T-helper 1 cell treated with Interleukin-12 subunit alpha and Interleukin-12 subunit beta and Interleukin-4 antibody, amounts not matched to agents 30 μg/mL and 1 μg/mL, for 36 hours (primary cell): ENCODE results near the gene VPS54.

ENCODE experiments used
- H3K27ac Mint-ChIP-seq: one replicate; pipeline ENCODE4 v1.8.0; 2021; ENCODE audit warnings: mild to moderate bottlenecking, mixed read lengths
- H3K27me3 Mint-ChIP-seq: one replicate; pipeline ENCODE4 v1.8.0; 2021; ENCODE audit warnings: low read depth, mixed read lengths
- H3K36me3 Mint-ChIP-seq: one replicate; pipeline ENCODE4 v1.8.0; 2021; ENCODE audit warnings: low read depth, mixed read lengths
- H3K4me1 Mint-ChIP-seq: one replicate; pipeline ENCODE4 v1.8.0; 2021; ENCODE audit warnings: low read depth, mixed read lengths
- H3K4me3 Mint-ChIP-seq: one replicate; pipeline ENCODE4 v1.8.0; 2021; ENCODE audit warnings: mild to moderate bottlenecking, moderate library complexity, mixed read lengths
- H3K9me3 Mint-ChIP-seq: one replicate; pipeline ENCODE4 v1.8.0; 2021; ENCODE audit warnings: mixed read lengths

VPS54 gene

DNA sequence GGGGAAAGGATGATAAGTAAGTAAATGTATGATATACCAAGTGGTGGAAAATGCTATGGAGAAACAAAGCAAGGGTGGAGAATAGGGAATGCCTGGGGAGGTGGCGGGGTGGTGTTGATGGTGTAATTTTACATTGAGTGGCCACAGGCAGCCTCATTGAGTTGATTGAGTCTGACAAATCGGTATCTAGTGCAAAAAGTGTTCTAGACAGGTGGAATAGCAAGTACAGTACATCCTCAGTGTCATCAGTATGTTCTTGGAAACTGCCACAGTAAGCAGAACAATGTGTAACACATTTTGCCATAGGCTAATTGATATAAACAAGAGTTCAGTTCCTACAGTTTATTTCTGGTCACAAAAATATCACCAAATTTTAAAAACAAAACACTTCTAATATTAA lies 131.2 kb downstream of the VPS54 start:
- Mint-ChIP-seq H3K4me3 (no peak overlapping the region), H3K36me3 (peaks cover 42% of the 10 kb centered on the region), H3K9me3 (no peaks in the 10 kb centered on the region), H3K4me1 (peaks cover 8% of the 10 kb centered on the region), H3K27me3 (no peaks in the 10 kb centered on the region), H3K27ac (no peak overlapping the region)

DNA sequence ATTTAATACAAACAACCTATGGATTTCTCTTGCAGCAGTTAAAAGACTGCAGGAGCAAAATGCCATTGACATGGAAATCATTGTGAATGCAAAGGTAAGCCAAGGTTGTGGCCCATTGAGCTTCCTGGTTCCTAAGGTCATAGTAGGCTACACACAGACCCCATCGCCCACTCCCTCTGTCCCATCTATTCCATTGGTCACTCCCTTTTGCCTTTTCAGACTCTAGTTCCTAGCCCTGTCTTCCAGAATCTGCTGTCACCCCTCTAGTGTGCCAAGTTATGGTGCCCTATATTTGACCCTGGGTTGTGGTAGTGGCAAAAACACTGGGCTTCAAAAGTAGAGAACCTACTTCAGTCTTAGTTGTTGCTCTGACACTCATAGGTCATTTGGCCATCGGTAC lies 132.8 kb downstream of the VPS54 start:
- Mint-ChIP-seq H3K4me3 (no peak overlapping the region), H3K27me3 (no peaks in the 10 kb centered on the region), H3K9me3 (no peaks in the 10 kb centered on the region), H3K27ac (no peak overlapping the region), H3K4me1 (peaks cover 17% of the 10 kb centered on the region), H3K36me3 (peaks cover 41% of the 10 kb centered on the region)

DNA sequence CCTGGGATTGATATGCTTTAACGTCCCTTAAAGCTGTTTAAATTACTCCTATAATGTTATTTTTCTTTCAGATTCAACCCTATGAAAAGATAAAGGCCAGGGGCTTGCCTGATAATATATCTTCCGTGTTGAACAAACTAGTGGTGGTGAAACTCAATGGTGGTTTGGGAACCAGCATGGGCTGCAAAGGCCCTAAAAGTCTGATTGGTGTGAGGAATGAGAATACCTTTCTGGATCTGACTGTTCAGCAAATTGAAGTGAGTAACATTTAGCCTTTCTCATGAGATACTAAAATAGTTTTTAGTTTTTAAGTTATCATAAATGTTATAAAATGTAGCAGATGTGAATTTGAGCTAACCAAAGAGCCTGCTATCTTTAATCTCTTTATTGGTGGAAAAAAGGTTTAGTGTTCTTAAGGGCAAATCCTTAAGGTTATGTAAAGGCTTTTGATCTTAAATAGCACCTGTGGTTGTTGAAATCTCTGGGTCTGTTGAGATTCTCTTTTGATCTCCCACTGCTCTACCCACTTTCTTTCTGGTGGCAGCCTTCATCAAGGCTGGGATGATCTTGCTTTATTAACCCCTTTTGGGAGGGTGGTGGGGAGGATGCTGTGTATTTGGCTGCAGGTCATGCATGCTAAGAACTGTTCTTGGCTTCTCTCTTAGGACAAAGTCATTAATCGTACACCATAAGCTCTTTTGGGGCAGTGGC lies 136.7 kb downstream of the VPS54 start:
- Mint-ChIP-seq H3K4me3 (no peak overlapping the region), H3K27ac (no peak overlapping the region), H3K36me3 (peaks cover 34% of the 10 kb centered on the region), H3K9me3 (no peaks in the 10 kb centered on the region), H3K4me1 (peaks cover 16% of the 10 kb centered on the region), H3K27me3 (no peaks in the 10 kb centered on the region)

- peaks cover 40% of the 10 kb centered on the region for H3K36me3 Mint-ChIP-seq
- H3K27ac Mint-ChIP-seq, result no peak overlapping the region
- no peak overlapping the region for H3K4me3 Mint-ChIP-seq
- no peaks in the 10 kb centered on the region for H3K9me3 Mint-ChIP-seq
- H3K4me1 Mint-ChIP-seq, result peaks cover 21% of the 10 kb centered on the region
- H3K27me3 Mint-ChIP-seq, result no peaks in the 10 kb centered on the region
Measured at GRCh38 chr2:63881205-63881604, 138.0 kb downstream of the VPS54 start.

GRCh38 chr2:63880625-63881024 lies 138.6 kb downstream of the VPS54 start:
- Mint-ChIP-seq H3K27me3 (no peaks in the 10 kb centered on the region), H3K4me3 (no peak overlapping the region), H3K27ac (no peak overlapping the region), H3K9me3 (no peaks in the 10 kb centered on the region), H3K4me1 (peaks cover 24% of the 10 kb centered on the region), H3K36me3 (peaks cover 40% of the 10 kb centered on the region)

DNA sequence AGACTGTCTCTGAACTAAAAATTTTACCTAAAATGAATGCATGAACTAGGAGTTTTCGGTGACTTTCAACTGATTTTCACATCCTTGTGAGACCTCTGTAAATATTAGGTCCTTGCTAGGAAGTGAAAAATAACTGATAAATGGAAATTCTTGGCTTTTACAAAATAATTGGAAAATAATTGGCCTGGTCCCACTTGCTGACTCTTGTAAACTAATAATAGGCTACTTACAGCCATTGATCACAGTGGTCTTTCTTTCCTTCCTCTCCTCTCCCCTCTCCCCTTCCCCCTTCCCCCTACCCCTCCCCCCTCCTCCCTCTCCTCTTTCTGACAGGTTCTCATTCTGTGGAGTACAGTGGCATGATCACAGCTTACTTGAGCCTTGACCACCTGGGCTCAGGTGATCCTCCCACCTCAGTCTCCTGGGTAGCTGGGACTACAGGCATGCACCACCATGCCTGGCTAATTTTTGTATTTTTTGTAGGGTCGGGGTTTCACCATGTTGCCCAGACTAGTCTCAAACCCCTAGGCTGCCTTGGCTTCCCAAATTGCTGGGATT lies 139.3 kb downstream of the VPS54 start:
- no peak overlapping the region for H3K4me3 Mint-ChIP-seq
- H3K4me1 Mint-ChIP-seq, result peaks cover 27% of the 10 kb centered on the region
- H3K9me3 Mint-ChIP-seq, result no peaks in the 10 kb centered on the region
- H3K27ac Mint-ChIP-seq, result no peak overlapping the region
- H3K36me3 Mint-ChIP-seq, result peaks cover 41% of the 10 kb centered on the region
- H3K27me3 Mint-ChIP-seq, result no peaks in the 10 kb centered on the region

GRCh38 chr2:63878486-63878885 lies 140.7 kb downstream of the VPS54 start:
- Mint-ChIP-seq H3K9me3 (no peaks in the 10 kb centered on the region), H3K27me3 (no peaks in the 10 kb centered on the region), H3K27ac (no peak overlapping the region), H3K4me3 (no peak overlapping the region), H3K36me3 (peaks cover 43% of the 10 kb centered on the region), H3K4me1 (peaks cover 30% of the 10 kb centered on the region)

DNA sequence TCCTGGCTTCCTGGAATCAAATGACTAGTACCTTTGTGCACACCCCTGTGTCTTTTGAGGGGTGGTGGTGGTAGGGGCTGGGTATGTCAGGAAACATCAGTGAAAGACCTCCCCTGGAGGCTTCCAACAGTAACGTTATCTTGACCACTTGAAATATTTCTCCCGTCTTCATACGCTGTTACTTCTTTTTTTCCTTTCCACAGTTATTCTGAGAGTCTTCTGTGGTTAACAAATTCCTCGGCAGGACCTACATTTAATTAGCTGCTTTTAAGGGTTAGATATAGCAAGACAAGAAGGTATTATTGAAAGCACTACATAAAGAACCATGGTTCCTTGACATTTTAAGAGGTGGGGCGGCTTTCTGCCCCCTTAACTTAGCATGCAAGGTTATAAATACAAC lies 142.9 kb downstream of the VPS54 start:
- H3K9me3 Mint-ChIP-seq, result no peaks in the 10 kb centered on the region
- no peak overlapping the region for H3K27ac Mint-ChIP-seq
- no peak overlapping the region for H3K4me3 Mint-ChIP-seq
- peaks cover 46% of the 10 kb centered on the region for H3K36me3 Mint-ChIP-seq
- H3K4me1 Mint-ChIP-seq, result peaks cover 26% of the 10 kb centered on the region
- H3K27me3 Mint-ChIP-seq, result no peaks in the 10 kb centered on the region

GRCh38 chr2:63875559-63876245 lies 143.5 kb downstream of the VPS54 start:
- Mint-ChIP-seq H3K27ac (no peak overlapping the region), H3K36me3 (peaks cover 40% of the 10 kb centered on the region), H3K4me3 (no peak overlapping the region), H3K4me1 (peaks cover 21% of the 10 kb centered on the region), H3K9me3 (no peaks in the 10 kb centered on the region), H3K27me3 (no peaks in the 10 kb centered on the region)

- H3K9me3 Mint-ChIP-seq, result no peaks in the 10 kb centered on the region
- no peak overlapping the region for H3K27ac Mint-ChIP-seq
- H3K4me1 Mint-ChIP-seq, result peaks cover 20% of the 10 kb centered on the region
- peaks cover 43% of the 10 kb centered on the region for H3K36me3 Mint-ChIP-seq
- no peaks in the 10 kb centered on the region for H3K27me3 Mint-ChIP-seq
- no peak overlapping the region for H3K4me3 Mint-ChIP-seq
Measured at GRCh38 chr2:63875131-63875527, 144.1 kb downstream of the VPS54 start.

- Mint-ChIP-seq H3K27me3 (no peaks in the 10 kb centered on the region), H3K9me3 (no peaks in the 10 kb centered on the region), H3K4me1 (peaks cover 20% of the 10 kb centered on the region), H3K4me3 (no peak overlapping the region), H3K27ac (no peak overlapping the region), H3K36me3 (peaks cover 43% of the 10 kb centered on the region)
Measured at GRCh38 chr2:63874204-63875130, 144.8 kb downstream of the VPS54 start.

DNA sequence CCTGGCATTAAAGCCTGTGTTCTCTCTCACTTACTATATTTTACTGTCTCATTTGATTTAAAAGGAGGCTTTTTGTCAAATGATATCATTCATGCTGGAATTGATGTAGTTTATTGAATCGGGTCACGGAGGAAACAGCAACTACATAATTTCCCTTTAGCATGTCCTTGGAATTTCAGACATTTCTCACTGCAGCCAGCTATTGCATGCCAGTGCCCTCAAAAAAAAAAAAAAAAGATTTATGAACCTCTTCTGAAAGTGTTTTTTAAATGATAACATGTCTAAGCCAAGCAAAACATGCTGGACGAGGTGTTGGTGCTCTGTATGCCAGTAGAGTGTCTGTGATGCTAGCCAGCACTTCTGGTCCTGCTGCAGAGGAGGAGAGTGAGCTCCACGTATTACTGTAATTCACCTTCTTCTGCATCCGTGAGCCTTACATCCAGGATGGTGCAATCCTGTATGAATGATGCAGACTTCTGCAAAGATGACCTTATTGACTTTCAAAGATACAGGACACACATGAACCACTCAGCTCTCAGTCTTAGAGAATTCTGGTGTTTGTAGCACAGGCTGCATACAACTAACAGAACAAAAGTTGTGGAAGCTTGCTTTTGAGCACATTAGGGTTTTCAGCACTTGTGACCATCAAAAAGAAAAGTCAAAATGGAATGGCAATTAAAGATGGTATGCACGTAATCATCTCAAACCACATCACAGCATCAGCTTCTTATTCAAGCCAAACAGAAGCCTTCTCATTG lies 146.5 kb downstream of the VPS54 start:
- Mint-ChIP-seq H3K36me3 (peaks cover 47% of the 10 kb centered on the region), H3K4me3 (no peak overlapping the region), H3K27ac (no peak overlapping the region), H3K4me1 (peaks cover 23% of the 10 kb centered on the region), H3K9me3 (no peaks in the 10 kb centered on the region), H3K27me3 (no peaks in the 10 kb centered on the region)

GRCh38 chr2:63871864-63872263 lies 147.4 kb downstream of the VPS54 start:
- Mint-ChIP-seq H3K27me3 (no peaks in the 10 kb centered on the region), H3K9me3 (no peaks in the 10 kb centered on the region), H3K4me1 (peaks cover 21% of the 10 kb centered on the region), H3K4me3 (no peak overlapping the region), H3K36me3 (peaks cover 41% of the 10 kb centered on the region), H3K27ac (no peak overlapping the region)

DNA sequence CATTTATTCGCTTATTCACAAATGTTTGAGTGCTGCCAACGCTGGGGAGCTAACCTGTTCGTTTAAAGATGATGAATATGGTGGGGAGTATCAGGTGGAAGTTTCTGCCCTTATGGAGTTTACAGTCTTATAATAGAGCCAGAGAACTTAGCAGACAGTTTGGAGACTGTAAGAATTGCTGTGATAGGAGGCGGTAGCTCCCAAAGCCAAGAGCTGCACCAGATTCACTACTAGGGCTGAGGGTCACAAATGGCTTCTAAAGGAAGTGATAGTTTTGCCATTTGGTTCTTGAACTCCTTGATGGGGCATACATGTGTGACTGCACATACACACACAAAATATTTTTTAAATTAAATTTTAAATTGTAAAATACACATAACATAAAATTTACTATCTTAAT lies 148.5 kb downstream of the VPS54 start:
- Mint-ChIP-seq H3K27me3 (no peaks in the 10 kb centered on the region), H3K36me3 (peaks cover 46% of the 10 kb centered on the region)

More for the DNA sequence above, 148.5 kb downstream of the VPS54 start:
- Mint-ChIP-seq H3K4me3 (no peak overlapping the region), H3K4me1 (peaks cover 22% of the 10 kb centered on the region), H3K9me3 (no peaks in the 10 kb centered on the region), H3K27ac (no peak overlapping the region)
